OCI-LY7 (cell line): ENCODE results near the gene SMIM22. TPM values are rescaled to one million over a fixed set of nuclear protein-coding genes. Genes with fewer than 3 reads are reported as not detected.

Source experiments
- BruUV-seq: library from RNA; stranded (reverse); fragments of 400-500 nt; replicated peaks from 2 replicates; lab custom pipeline; 2021; lab: Mats Ljungman, UMichigan
- CTCF ChIA-PET: fragments of 300-600 bp; sonication (Branson Sonifier 250); formaldehyde crosslinking; loops from one replicate; lab custom pipeline; 2022; ENCODE audit warnings: antibody characterized with exemption; ENCODE audit not compliant: unreplicated experiment; lab: Charles Lee
- POLR2A ChIA-PET: fragments of 300-600 bp; sonication (Branson Sonifier 250); formaldehyde crosslinking; loops from one replicate; lab custom pipeline; 2022; ENCODE audit warnings: antibody characterized with exemption; lab: Charles Lee
- DNase-seq: peaks from one replicate; pipeline ENCODE4 v3.0.0-alpha.2; 2015; ENCODE audit warnings: low spot score
- H2AFZ ChIP-seq: fragments of 200-600 bp; sonication (generic), shearing (Covaris generic); 2 replicates; pipeline ENCODE4 v1.6.1; 2014; ENCODE audit warnings: mild to moderate bottlenecking, antibody characterized with exemption, low read length, moderate library complexity
- H3K27ac ChIP-seq: fragments of 200-600 bp; sonication (generic); 2 replicates; pipeline ENCODE4 v1.5.1; 2014; ENCODE audit warnings: mixed run types, low read depth, mild to moderate bottlenecking, moderate library complexity, low read length, inconsistent platforms; ENCODE audit not compliant: poor library complexity, severe bottlenecking
- H3K36me3 ChIP-seq: fragments of 200-600 bp; sonication (generic); 2 replicates; pipeline ENCODE4 v1.6.1; 2014; ENCODE audit warnings: mild to moderate bottlenecking, antibody characterized with exemption, low read length, moderate library complexity, mixed read lengths; ENCODE audit not compliant: insufficient read depth
- H3K4me1 ChIP-seq: fragments of 200-600 bp; sonication (generic); 2 replicates; pipeline ENCODE4 v1.5.1; 2014; ENCODE audit warnings: mild to moderate bottlenecking, low read length; ENCODE audit not compliant: insufficient read depth, poor library complexity, severe bottlenecking
- H3K4me2 ChIP-seq: fragments of 200-600 bp; sonication (generic); 2 replicates; pipeline ENCODE4 v1.6.1; 2014; ENCODE audit warnings: mild to moderate bottlenecking, low read length
- H3K4me3 ChIP-seq: fragments of 200-600 bp; sonication (generic); 2 replicates; pipeline ENCODE4 v1.5.1; 2014; ENCODE audit warnings: mild to moderate bottlenecking, low read depth, low read length; ENCODE audit not compliant: poor library complexity, severe bottlenecking
- H3K79me2 ChIP-seq: fragments of 200-600 bp; sonication (generic); 2 replicates; pipeline ENCODE4 v1.6.1; 2016; ENCODE audit warnings: low read depth, mild to moderate bottlenecking, low read length, moderate library complexity, mixed read lengths; ENCODE audit not compliant: insufficient read depth
- H3K9me2 ChIP-seq: fragments of 200-600 bp; sonication (generic); 2 replicates; pipeline ENCODE4 v1.6.1; 2016; ENCODE audit warnings: mild to moderate bottlenecking, low read length, mixed read lengths; ENCODE audit not compliant: insufficient read depth
- H3K9me3 ChIP-seq: fragments of 200-600 bp; sonication (generic); 2 replicates; pipeline ENCODE4 v1.6.1; 2014; ENCODE audit warnings: mild to moderate bottlenecking, mixed run types, low read length, mixed read lengths
- H4K20me1 ChIP-seq: fragments of 200-600 bp; sonication (generic); 2 replicates; pipeline ENCODE4 v1.6.1; 2014; ENCODE audit warnings: mild to moderate bottlenecking, antibody characterized with exemption, low read length, moderate library complexity, mixed read lengths; ENCODE audit not compliant: insufficient read depth
- EZH2phosphoT487 ChIP-seq: fragments of 200-600 bp; sonication (generic); IDR thresholded peaks from 2 replicates; pipeline ENCODE4 v1.6.1; 2018; ENCODE audit warnings: low read depth, borderline replicate concordance, mild to moderate bottlenecking, mixed run types, antibody characterized with exemption, low read length, moderate library complexity, mixed read lengths
- intact Hi-C: fragments of 100-400 bp; cut with micrococcal nuclease; formaldehyde crosslinking; loops from one replicate; pipeline ENCODE4 v1.10.0; 2022; ENCODE audit not compliant: unreplicated experiment
- total RNA-seq, 2 experiments: library from RNA; depleted of rRNA in 1 of 2; stranded (reverse); fragments of >200 nt in 1 of 2; shearing (Covaris generic) in 1 of 2; gene quantifications; 2 replicates each; pipeline ENCODE4 v1.2.3, GENCODE V29; 2014 to 2022
- TF ChIP-seq, protein P1 (sequence below): fragments of 200-600 bp; sonication (generic); conservative IDR thresholded peaks from 2 replicates; pipeline ENCODE4 v1.5.1; 2014; ENCODE audit warnings: mild to moderate bottlenecking, antibody characterized with exemption, low read length, moderate library complexity, mixed read lengths

Gene SMIM22
- total RNA-seq, 2 experiments from 2014 or later = not detected

DNA sequence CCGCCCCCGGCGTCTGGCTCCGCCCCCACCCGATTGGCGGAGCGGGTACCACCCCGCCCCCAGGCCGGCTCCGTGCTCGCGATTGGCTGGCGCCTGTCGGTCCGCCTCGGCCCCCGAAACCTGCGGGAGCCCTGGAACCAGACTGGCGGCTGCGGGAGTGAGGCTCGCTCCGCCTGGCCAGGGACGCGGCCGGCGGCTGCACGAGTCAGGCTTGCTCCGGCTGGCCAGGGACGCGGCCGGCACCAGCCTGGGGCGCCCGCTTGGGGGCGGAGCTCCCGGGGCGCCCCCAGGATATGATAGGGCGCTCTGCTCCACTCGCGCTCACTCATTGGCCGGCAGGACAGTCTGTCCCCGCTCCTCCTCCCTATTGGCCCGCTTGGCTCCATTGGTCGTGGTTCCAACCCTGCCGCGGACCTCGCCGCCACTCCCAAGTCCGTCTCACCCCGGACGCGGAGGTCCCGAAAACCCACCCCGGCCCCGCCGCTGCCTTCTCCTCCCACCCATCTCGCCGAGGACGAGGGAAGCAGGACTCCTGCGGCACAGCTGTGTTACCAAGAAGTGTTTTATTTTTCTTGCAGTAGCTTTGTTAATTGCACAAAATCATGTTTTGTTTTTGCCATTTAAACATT is 7.6 kb downstream of the SMIM22 start:
- H4K20me1 ChIP-seq = no peaks in the 10 kb centered on the region
- H3K4me2 ChIP-seq = peak overlapping the region; percentile 99
- TF ChIP-seq, protein P1, sequence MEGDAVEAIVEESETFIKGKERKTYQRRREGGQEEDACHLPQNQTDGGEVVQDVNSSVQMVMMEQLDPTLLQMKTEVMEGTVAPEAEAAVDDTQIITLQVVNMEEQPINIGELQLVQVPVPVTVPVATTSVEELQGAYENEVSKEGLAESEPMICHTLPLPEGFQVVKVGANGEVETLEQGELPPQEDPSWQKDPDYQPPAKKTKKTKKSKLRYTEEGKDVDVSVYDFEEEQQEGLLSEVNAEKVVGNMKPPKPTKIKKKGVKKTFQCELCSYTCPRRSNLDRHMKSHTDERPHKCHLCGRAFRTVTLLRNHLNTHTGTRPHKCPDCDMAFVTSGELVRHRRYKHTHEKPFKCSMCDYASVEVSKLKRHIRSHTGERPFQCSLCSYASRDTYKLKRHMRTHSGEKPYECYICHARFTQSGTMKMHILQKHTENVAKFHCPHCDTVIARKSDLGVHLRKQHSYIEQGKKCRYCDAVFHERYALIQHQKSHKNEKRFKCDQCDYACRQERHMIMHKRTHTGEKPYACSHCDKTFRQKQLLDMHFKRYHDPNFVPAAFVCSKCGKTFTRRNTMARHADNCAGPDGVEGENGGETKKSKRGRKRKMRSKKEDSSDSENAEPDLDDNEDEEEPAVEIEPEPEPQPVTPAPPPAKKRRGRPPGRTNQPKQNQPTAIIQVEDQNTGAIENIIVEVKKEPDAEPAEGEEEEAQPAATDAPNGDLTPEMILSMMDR = no peak
- no peak for TF ChIP-seq EZH2phosphoT487
- peak overlapping the region; percentile 78 for H3K4me3 ChIP-seq
- DNase-seq = peak; percentile 91
- no peaks in the 10 kb centered on the region for H3K79me2 ChIP-seq
- intact Hi-C loops = loop anchor here (1.0 to 2.0 kb wide), 3 partner anchors 34 to 68 kb away; partner anchors contain the start of genes ANKS3, DNAAF8, GLYR1 and UBN1
- no peaks in the 10 kb centered on the region for H3K9me2 ChIP-seq
- ChIA-PET POLR2A (interaction anchor here (0.6 kb wide), 1 partner anchor 442 kb away, joined by 4 read pairs; no protein-coding TSS in a partner anchor), CTCF (interaction anchor here (0.6 to 1.2 kb wide), 2 partner anchors 68 to 107 kb away, joined by 3 read pairs; partner anchors contain the start of gene DNAAF8)
- no peaks in the 10 kb centered on the region for H3K9me3 ChIP-seq
- H2AFZ ChIP-seq = peak overlapping the region; percentile 58; the same call in 1 of the 2 replicates
- BruUV-seq = no TSS peak
- H3K36me3 ChIP-seq = peaks cover 33% of the 10 kb centered on the region
- peak overlapping the region; percentile 59 for H3K27ac ChIP-seq
- peaks cover 26% of the 10 kb centered on the region for H3K4me1 ChIP-seq

DNA sequence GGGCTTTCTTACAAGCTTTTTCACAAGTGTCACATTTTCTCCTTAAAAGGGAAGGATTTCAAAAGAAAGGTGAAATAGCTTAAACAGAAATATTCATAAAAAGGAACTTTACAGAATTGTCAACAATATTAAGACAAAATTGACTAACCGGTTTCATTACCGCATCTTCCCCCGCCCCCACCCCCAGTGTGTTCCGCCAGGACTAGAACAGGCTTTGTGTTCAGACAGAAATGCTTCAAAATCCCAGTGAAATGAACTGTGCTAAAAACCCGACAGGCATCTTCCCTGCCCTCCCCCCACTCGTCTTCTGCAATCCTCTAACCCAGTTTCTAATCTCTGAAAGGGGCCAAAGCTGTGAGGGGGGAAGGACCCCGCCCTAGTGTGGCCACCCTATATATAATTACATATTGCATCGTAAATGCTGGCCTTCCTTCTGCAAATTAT is 8.3 kb downstream of the SMIM22 start:
- ChIA-PET POLR2A (interaction anchor here (0.6 kb wide), 1 partner anchor 443 kb away, joined by 4 read pairs; no protein-coding TSS in a partner anchor), CTCF (interaction anchor here (0.6 to 1.2 kb wide), 2 partner anchors 68 to 108 kb away, joined by 3 read pairs; partner anchors contain the start of gene DNAAF8)
- Histone ChIP-seq H3K9me3 (no peaks in the 10 kb centered on the region), H2AFZ (peak overlapping the region; percentile 58; the same call in 1 of the 2 replicates), H3K4me1 (peaks cover 26% of the 10 kb centered on the region), H3K36me3 (peaks cover 34% of the 10 kb centered on the region), H3K9me2 (no peaks in the 10 kb centered on the region), H3K27ac (peak overlapping the region; percentile 59), H3K79me2 (no peaks in the 10 kb centered on the region), H3K4me3 (peak overlapping the region; percentile 78), H4K20me1 (no peaks in the 10 kb centered on the region), H3K4me2 (peak overlapping the region; percentile 99)
- no peak for DNase-seq
- intact Hi-C loops = loop anchor here (2.0 kb wide), 2 partner anchors 43 to 69 kb away; partner anchors contain the start of genes ANKS3, DNAAF8, GLYR1 and UBN1
- TSS peak; percentile 91 for BruUV-seq
- TF ChIP-seq EZH2phosphoT487 = no peak
- TF ChIP-seq, protein P1 = no peak
